OCI-LY3 (cell line): Measurements from ENCODE around the gene DDN.

Experiments used
- CTCF ChIP-seq: fragments of 200-600, 300-600 bp; sonication (generic); IDR thresholded peaks from 2 replicates; pipeline ENCODE4 v1.5.1; 2014; ENCODE audit warnings: antibody characterized with exemption, low read length, low read depth
- EZH2phosphoT487 ChIP-seq: fragments of 200-600 bp; shearing (Covaris generic); IDR thresholded peaks from 2 replicates; pipeline ENCODE4 v1.6.1; 2018; ENCODE audit warnings: antibody characterized with exemption, mixed run types, low read depth

GRCh38 chr12:48977290-48978281, 21.6 kb downstream of the DDN start:
- TF ChIP-seq EZH2phosphoT487 (no peak), CTCF (peak; percentile 30)
